Measurements from ENCODE around the gene DYRK3.
"Not testable (repeated sequence)": the region's sequence is repeated elsewhere in the genome, so short reads cannot be mapped to it uniquely, and the experiment has no call there.

Gene DYRK3

DNA sequence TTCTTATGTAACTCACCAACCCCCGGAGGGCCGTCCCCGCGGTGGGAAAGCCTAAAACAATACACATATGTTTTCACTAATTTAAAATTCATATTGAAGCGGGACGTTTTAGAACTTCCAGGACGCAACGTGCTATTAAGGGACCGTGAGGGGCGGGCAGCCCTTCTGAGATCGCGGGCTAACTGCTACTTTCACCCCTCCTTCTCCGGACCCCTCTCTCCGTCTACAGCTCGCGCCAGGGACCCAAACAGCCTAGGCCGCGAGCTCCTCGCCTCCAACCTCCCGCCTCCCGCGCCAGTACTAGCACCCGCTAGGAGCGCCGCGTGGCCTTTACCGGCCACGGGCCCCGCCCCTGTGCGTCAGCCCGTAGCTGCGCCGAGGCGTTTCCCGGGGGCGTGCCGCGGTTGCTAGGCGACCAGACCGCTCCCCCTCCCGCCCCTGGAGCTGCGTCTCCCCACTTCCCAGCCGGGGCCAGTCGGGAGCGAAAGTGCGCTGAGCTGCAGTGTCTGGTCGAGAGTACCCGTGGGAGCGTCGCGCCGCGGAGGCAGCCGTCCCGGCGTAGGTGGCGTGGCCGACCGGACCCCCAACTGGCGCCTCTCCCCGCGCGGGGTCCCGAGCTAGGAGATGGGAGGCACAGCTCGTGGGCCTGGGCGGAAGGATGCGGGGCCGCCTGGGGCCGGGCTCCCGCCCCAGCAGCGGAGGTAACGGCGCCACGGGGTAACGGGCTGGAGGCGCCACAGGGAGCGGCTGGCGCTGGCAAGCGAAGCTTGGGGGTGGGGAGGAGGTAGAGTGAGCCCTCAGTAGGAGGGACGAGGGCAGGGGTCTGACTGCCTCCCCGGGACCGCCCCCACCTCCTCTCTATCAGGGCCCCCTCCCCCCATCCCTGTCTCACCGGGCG, at the start of gene DYRK3:
TSS of gene DYRK3 (plus strand) at position 457 of the 898 bp plus-strand sequence. CDS start at position 625, 168 bp downstream.
- DNase-seq (ENCODE audit: low read depth in 2 of 2) = peak; percentile 80

DNA sequence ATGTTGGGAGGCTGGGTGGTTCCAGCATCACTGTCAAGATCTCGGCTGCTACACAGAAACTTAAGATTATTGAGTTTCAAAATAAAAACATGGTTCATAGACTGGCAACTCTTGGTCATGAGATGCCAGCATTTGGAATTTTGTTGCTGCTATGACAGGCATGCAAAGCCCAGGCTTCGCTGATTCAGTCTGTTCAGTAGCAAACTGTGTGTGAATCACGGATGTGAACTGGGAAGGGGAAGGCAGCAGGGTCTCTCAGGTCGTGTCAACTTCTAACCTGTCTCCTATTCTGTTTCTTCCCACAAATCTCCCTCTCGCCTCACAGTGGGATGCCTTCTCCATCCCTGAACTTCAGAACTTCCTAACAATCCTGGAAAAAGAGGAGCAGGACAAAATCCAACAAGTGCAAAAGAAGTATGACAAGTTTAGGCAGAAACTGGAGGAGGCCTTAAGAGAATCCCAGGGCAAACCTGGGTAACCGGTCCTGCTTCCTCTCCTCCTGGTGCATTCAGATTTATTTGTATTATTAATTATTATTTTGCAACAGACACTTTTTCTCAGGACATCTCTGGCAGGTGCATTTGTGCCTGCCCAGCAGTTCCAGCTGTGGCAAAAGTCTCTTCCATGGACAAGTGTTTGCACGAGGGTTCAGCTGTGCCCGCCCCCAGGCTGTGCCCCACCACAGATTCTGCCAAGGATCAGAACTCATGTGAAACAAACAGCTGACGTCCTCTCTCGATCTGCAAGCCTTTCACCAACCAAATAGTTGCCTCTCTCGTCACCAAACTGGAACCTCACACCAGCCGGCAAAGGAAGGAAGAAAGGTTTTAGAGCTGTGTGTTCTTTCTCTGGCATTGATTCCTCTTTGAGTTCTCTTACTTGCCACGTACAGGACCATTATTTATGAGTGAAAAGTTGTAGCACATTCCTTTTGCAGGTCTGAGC, 48.6 kb upstream of the DYRK3 start:
- no peak for DNase-seq (ENCODE audit: low read depth in 2 of 2)

DNA sequence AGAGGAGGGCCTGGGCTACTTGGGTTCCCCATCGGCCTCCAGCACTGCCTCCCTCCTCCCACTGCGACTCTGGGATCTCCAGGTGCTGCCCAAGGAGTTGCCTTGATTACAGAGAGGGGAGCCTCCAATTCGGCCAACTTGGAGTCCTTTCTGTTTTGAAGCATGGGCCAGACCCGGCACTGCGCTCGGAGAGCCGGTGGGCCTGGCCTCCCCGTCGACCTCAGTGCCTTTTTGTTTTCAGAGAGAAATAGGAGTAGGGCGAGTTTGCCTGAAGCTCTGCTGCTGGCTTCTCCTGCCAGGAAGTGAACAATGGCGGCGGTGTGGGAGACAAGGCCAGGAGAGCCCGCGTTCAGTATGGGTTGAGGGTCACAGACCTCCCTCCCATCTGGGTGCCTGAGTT, 47.4 kb upstream of the DYRK3 start:
- no peak for DNase-seq (ENCODE audit: low read depth in 2 of 2)

DNA sequence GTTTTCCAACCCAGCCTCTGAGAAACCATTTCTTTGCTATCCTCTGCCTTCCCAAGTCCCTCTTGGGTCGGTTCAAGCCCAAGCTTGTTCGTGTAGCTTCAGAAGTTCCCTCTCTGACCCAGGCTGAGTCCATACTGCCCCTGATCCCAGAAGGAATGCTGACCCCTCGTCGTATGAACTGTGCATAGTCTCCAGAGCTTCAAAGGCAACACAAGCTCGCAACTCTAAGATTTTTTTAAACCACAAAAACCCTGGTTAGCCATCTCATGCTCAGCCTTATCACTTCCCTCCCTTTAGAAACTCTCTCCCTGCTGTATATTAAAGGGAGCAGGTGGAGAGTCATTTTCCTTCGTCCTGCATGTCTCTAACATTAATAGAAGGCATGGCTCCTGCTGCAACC, 46.8 kb upstream of the DYRK3 start:
- no peak for DNase-seq (ENCODE audit: low read depth in 2 of 2)

DNA sequence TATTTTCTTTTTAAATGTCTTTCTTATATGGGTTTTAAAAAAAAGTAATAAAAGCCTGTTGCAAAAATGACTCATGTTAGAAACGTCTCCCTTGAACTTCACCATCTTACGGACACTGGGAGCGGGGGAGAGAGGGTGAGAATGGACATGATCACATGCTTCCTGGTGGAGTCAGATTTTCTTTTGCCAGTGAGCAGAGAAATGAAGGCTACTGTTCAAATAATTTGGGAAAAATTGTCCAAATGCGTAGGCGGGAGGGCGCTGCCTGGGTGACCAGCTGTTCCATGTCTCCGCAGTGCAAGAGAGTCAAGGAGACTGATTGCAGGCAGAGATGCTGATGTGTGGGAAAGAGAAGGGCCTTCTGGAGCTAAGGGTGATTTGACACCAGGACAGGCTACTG, 46.1 kb upstream of the DYRK3 start:
- DNase-seq (ENCODE audit: low read depth in 2 of 2) = no peak

DNA sequence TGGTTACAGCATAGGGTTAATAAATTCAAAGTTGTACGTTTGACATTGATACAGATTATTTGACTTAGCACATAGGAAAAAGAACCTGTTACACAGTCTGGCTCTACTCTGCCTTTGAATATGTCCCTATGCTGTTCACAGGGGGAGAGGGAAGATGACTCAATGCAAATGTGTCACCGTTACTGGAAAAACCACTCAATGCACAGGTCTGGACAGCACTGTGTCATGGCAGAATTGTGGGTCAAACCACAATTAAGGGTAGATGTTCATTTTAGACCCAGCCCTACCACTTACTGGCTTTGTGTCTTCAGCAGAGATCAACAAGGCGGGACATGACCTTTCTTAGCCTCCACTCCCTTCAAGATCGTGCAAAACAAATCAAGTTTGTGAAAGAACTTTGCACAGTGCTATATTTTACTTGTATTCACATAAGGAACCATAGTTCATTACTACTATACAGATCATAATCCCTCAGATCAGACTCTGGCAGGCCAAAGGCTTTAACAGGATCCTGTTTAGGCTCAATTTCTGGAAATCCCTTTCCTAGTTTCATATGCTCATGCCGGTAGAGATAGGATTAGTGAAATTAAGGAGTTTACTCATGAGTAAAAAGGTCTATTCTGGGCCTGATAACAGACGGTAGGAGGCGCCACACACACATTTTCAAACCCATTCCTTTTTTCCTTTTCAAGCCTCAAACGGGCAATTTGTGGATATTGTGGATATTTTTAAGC, 45.1 kb upstream of the DYRK3 start:
- no peak for DNase-seq (ENCODE audit: low read depth in 2 of 2)

DNA sequence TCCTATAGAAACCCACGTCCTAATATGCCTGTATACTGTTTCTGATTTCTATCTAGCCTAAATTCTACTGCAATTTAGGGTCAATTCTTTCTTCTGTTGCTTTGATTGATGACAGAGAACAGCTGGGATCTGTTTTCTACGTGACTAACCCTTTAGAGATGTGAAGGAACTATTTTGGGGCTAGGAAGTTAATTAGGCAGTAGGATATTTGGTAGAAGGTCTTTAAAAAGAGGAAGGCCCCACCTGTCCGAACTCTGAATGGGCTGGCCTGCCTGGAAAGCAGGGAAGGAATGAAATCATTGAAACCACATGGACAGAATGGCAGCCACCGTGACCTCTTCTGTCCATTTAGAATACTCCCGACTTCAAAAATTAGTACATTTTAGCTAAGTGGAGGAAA, 44.1 kb upstream of the DYRK3 start:
- no peak for DNase-seq (ENCODE audit: low read depth in 2 of 2)

DNA sequence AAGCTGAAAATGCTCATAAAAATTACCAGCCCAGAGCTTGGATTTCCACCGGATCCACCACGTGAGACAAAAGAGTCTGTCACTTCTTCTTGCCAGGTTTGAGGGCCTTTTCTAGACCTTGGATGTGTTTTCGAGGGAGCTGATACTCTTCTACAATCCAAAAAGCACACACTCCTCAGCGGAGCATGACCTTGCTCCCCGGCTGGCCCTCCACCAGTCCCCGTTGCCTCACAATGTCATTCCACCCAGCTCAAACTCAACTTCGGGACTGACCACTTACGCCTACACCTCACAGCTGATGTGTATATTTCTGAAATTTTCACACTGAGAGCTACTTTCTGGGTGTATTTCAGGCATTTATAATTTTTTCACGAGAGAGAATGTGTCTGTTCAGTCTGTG, 43.6 kb upstream of the DYRK3 start:
- DNase-seq (ENCODE audit: low read depth in 2 of 2) = no peak

DNA sequence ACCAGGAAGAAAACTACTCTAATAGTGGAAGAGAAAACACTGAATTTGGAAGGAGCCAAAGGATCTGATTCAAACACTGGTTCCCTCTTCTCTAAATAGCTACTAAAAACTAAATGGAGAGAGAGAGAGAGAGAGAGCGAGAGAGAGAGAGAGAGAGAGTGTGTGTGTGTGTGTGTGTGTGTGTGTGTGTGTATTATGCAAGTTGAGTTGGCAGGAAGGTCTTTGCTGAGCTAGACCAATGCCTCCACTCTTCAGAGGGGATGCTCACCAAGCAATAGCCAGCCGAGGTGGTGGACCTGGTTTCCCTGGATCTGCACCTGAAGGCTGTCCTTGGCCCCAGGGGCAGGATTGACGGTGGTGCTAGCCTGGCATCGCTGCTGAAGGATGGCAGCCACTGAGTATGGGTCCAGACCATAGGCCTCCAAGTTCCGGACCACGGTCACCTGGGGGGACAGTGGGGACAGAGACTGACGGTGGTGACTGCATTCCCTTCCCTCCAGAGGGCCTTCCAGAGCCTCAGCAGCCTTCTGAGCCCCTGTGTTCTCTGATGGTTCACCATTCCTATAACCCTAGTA, 41.9 kb upstream of the DYRK3 start:
- no peak for DNase-seq (ENCODE audit: low read depth in 2 of 2)

DNA sequence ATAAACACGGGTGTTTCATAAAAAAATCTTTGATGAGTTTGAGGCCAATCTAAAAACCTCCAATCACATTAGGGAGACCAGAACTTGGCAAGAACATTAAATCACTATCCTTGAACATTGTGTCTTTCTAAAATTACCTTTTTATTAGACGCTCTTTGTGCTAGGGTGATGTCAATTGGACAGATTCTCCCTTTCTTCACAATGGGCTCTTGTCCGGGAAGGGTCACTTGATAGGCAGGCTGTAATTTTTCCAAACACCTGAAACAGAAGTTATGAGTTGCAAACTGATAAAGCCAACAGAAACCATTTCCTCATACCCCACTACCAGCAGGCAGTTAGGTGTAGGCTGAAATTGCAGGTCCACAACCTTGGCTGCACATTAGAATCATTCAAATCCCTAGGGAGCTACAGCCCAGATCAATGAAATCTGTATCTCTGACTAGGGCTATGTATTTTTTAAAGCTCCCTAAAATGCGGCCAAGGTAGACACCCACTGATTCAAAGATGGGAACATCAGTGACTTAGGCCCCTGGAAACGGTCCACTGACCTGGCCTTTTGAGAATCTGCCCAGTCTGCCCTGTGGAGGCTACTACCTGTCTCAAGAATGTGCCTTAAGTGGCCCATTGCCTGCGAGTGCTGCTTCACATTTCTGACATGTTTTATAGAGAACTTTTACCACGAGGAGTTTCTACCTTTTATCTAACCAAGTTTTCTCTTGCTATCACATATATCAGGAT, 39.6 kb upstream of the DYRK3 start:
- no peak for DNase-seq (ENCODE audit: low read depth in 2 of 2)

DNA sequence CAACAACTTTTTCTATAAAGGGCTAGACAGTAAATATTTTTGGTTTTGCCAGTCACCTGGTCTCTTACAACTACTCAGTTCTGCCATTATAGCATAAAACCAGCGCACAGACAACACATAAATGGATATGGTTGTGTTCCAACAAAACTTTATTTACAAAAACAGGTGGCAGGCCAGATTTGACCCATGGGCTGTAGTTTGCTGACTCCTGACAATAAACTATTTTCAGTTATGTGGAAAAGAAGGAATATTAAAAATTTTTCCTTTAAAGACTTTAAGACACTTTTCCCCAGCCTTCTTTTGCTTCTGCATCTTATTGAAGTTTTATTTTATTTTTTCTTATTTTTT, 39.0 kb upstream of the DYRK3 start:
- DNase-seq (ENCODE audit: low read depth in 2 of 2) = no peak

DNA sequence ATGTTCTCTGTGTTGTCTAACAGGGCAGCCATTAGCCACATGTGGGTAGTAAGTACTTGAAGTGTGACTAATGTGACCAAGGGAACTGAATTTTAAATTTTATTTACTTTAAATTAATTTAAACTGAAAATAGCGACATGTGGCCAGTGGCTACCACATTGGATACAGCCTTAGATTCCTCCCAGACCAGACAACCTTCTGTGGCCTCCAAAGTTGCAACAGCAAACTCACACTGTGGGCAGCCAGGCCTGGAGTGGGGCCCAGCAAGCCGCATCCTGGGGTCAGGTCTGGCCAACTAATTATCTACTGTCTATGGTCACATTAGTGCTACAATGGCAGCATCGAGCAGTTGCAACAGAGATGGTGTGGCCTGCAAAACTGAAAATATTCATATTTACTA, 34.8 kb upstream of the DYRK3 start:
- no peak for DNase-seq (ENCODE audit: low read depth in 2 of 2)

DNA sequence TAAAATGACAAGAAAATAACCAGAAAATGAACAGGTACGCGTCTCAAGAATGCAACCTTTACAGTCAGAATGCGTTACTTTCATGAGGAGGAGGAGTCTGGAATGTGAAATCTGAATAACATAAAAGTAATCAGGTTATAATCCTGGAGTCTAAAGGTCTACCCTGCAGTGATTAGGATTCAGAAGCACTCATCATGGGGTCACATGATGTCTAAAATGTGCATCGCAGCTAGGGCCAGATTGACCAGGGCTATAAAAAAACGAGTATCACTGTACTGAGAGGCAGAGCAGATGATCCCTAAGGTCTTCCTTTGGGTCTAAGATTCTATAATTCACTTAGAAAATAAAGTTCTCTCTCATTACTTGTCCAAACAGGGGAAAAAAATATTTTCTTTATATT, 30.5 kb upstream of the DYRK3 start:
- DNase-seq (ENCODE audit: low read depth in 2 of 2) = no peak

DNA sequence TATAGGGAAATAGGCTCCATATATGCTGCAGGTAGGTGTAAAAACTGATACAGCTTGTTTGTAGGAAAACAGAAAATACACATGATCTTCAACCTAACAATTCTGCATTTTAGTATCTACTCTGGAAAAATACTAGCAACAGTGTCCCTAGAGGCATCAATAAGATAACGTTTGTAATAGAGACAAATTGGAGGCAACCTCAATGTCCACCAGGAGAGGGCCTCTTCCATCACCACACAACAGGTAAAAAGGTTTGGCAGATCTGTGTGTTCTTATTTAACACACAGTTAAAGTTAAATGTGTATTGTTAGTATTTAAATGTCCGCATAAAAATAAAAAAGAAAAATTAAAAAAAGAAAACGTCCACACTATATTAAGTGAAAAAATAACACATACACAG, 28.5 kb upstream of the DYRK3 start:
- no peak for DNase-seq (ENCODE audit: low read depth in 2 of 2)

DNA sequence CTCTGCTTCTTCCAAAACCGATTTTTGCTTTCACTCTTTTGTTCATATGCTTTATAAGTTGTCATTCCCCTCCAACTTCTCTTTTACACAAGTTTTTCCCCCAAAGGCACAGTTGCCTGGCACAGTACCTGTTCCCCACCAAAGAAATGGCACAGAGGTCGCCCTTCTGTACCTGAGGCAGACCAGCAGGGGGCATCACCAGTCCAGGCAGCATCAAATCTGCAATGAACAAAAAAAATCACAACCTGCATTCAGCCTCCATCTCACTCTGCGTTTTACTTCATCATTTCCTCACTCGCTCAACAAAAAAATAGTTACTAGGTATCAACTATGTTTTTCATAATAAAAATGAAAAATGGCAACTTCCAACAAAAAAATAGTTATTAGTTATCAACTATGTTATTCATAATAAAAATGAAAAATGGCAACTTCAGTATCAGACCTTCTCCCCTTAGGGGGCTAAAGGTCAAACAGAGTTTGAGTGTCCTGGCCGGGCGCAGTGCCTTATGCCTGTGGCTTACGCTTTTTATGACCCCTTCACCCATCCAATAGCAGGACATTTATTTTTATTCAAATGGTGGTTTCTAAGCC, 27.1 kb upstream of the DYRK3 start:
- peak in 1 of 2 donors; percentile 25 for DNase-seq (ENCODE audit: low read depth in 2 of 2)

DNA sequence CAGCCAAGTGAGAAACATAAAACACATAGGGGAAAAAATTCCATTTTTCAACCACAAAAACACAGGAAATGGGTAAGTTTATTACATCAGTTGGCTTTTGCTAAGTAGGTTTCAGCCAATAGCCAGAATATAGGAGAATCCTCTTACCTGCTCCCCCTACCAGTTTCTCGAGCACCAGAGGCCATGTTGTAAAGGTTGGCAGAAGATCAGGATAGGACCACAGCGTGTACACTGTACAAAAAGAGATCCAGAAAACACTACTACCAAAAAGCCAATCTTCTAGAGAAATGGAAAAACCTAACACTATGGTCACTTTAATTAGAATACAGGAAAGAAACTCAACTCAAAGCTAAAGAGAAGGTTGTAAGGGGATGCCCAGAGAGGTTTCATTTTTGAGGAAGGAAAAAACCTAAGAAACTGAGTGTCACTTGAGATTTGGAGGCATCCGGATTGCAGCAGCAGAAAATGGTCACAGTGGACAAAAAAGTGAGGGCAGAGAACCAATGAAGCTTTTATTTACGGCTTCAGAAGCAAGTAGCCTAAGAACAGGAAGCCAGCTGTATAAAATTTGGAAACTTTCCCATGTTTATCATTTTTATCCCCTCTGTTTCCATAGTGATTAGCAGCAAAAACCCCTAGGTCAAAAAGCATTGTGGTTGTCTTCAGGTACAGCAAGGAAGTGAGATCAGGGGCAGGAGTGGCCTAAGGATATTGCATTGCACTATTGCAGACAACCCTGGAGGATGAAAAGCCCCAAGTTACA, 25.9 kb upstream of the DYRK3 start:
- no peak for DNase-seq (ENCODE audit: low read depth in 2 of 2)

DNA sequence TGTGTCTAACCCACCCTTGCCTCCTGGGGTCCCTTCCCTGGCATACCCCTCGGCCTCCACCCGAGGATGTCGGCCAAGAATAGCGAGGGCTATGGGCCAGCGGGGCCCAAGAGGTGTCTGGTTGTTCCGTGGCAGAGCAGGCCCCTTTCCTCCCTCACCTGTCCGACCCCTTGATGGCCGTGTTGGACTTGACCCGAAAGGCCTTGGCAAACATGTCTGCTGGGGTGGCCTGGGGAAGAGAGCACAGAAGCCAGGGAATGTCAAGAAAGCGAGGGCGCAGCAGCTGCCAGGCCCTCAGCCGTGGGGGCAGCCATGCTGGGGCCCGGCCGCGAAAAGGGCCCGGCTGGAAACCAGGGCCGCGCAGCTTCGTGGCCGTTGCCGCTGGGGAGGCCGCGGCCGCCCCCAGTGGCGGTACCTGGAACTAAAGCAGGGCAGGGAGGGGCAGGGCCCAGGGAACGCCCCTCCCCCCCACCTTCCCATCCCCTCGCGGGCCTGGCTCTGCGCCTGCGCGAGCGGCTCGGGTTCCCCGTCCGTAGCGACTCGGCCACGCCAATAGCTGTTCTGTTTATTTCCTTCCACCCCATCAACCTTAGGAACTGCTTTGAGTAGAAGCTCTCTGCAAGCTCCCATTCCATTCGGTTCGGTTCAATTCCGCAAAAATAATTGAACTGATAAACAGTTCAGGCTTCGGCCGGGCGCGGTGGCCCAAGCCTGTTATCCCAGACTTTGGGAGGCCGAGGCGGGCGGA, 23.0 kb upstream of the DYRK3 start, which contains the start of gene EIF2D:
TSS of gene EIF2D (minus strand) at position 337 of the 748 bp plus-strand sequence. CDS start at position 214, 123 bp downstream.
- peak; percentile 86 to 91 for DNase-seq (ENCODE audit: low read depth in 2 of 2)

DNA sequence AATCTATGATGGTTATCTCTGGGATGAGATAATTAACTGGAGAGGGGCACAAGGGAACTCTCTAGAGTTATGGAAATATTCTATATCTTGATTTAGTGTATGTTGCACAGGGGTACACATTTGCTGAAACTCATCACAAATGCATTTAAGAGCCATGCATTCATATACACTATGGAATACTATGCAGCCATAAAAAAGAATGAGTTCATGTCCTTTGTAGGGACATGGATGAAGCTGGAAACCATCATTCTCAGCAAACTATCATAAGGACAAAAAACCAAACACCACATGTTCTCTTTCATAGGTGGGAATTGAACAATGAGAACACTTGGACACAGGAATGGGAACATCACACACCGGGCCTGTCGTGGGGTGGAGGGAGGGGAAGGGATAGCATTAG, 8.9 kb upstream of the DYRK3 start:
- DNase-seq (ENCODE audit: low read depth in 2 of 2) = not testable (repeated sequence)

DNA sequence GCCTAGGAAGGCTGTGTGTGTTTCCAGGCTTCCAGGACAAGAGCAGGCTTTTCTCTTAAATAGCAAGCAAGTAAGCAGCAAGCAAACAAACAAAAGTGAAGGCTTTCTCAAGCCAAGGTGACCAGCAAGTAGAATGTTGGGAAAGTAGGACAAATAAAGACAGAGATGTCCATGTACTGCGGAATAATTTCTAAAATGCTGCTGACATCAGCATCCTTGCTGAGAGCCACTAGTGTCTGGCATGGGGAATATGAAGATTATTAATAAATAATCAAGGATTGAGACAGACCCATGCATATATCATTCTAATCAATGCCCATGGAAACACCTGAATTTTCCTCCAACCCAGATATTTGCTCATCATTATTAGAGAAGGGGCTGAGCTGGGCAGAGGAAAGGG, 6.4 kb upstream of the DYRK3 start:
- no peak for DNase-seq (ENCODE audit: low read depth in 2 of 2)

Measured in stimulated activated CD8-positive, alpha-beta memory T cell treated with anti-CD3 and anti-CD28 coated beads, Interleukin-2, amount 100 ng/mL, for 1 hour (primary cell).